HG03469 (cell line): Measurements from ENCODE around the gene PBX3.

Experiments
- ATAC-seq: cut with Tn5 transposase; IDR thresholded peaks from one replicate; pipeline ENCODE4 v1.9.1; 2021; ENCODE audit warnings: mild to moderate bottlenecking, moderate library complexity, moderate number of reproducible peaks; ENCODE audit not compliant: unreplicated experiment

The PBX3 gene

DNA sequence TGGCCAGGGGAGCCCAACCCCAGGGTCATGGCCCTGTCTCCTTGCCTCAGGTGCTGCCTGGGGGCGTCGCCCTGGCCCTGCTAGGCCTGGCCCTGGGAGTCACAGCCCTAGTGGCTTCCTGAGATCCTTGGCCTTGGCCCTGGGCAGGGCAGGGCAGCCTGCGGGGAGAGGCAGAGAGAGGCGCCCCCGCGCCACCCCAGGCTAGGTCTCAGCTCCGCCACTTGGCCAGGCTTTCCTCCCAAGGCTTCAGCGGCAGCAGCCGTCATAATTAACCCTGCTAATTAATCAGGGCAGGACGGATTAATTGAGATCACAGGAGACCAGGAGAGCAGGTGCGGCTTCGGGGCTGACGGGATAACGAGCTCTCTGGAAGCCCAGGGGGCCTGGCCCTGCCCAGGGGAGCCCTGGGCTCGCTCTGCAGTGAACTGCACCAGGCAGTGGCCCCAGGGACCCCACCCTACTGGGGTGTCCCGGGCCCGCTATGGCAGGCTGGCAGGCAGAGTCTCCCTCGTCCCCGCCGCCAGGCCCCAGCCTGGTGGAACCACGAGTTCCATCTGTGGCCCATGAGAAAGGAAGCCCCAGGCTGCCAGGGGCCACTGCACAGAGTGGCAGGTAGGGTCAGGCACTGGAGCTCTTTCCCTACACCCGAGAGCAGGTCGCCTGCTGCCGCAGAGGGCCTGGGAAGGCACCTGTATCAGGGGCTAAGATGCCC is 269.6 kb downstream of the PBX3 start:
- no peak for ATAC-seq
